CD4-positive, CD25-positive, alpha-beta regulatory T cell (primary cell): ENCODE measurements around the gene PGC. TPM values are rescaled to one million over a fixed set of nuclear protein-coding genes. Genes with fewer than 3 reads are reported as not detected.
A peak's percentile ranks its signal among the peaks of the same experiment; 100 is the strongest.

ENCODE experiments used
- ATAC-seq, 2 donors: fragments of 150-1000 bp; cut with Tn5 transposase; one replicate each; pipeline ENCODE4 v1.10.0; 2021; ENCODE audit warnings: low read depth in 2 of 2, moderate number of reproducible peaks in 2 of 2, moderate library complexity in 1 of 2
- DNase-seq, 3 donors: peaks; one replicate each; pipeline versions ENCODE4 v3.0.0 to v3.0.0-alpha.2; 2012 to 2022; ENCODE audit warnings: mixed read lengths in 1 of 3
- H3K27ac ChIP-seq: one replicate; pipeline ENCODE4 v1.7.0; 2013; ENCODE audit warnings: mild to moderate bottlenecking, low read length; ENCODE audit not compliant: insufficient read depth, poor library complexity, severe bottlenecking
- H3K27me3 ChIP-seq: one replicate; pipeline ENCODE4 v1.7.0; 2013; ENCODE audit warnings: low read length; ENCODE audit not compliant: control insufficient read depth, insufficient read depth
- H3K36me3 ChIP-seq: one replicate; pipeline ENCODE4 v1.7.0; 2013; ENCODE audit warnings: mild to moderate bottlenecking, low read length, moderate library complexity; ENCODE audit not compliant: control insufficient read depth, insufficient read depth
- H3K4me1 ChIP-seq: 2 replicates; pipeline ENCODE4 v1.7.0; 2013; ENCODE audit warnings: mild to moderate bottlenecking, low read length; ENCODE audit not compliant: insufficient read depth, control insufficient read depth, poor library complexity, severe bottlenecking
- H3K4me3 ChIP-seq: one replicate; pipeline ENCODE4 v1.7.0; 2013; ENCODE audit warnings: low read depth, mild to moderate bottlenecking, low read length, moderate library complexity
- H3K9me3 ChIP-seq, 2 experiments: 1 replicate in 1 of 2; 2 replicates in 1 of 2; pipeline ENCODE4 v1.7.0; 2013; ENCODE audit warnings: low read length in 2 of 2, mild to moderate bottlenecking in 1 of 2, moderate library complexity in 1 of 2; ENCODE audit not compliant: control insufficient read depth in 2 of 2
- H3K27ac Mint-ChIP-seq, 3 donors: one replicate each; pipeline ENCODE4 v1.8.0; 2020 to 2022; ENCODE audit warnings: mild to moderate bottlenecking in 3 of 3, mixed read lengths in 3 of 3, moderate library complexity in 2 of 3
- H3K27me3 Mint-ChIP-seq: one replicate; pipeline ENCODE4 v1.8.0; 2022; ENCODE audit warnings: mild to moderate bottlenecking, mixed read lengths
- H3K36me3 Mint-ChIP-seq: one replicate; pipeline ENCODE4 v1.8.0; 2020; ENCODE audit warnings: mixed read lengths
- H3K4me1 Mint-ChIP-seq, 4 donors: one replicate each; pipeline ENCODE4 v1.8.0; 2020 to 2022; ENCODE audit warnings: mixed read lengths in 4 of 4, mild to moderate bottlenecking in 1 of 4
- H3K4me3 Mint-ChIP-seq, 4 donors: one replicate each; pipeline ENCODE4 v1.8.0; 2020 to 2022; ENCODE audit warnings: mild to moderate bottlenecking in 4 of 4, mixed read lengths in 4 of 4, moderate library complexity in 3 of 4
- H3K9me3 Mint-ChIP-seq, 7 donors: one replicate each; pipeline ENCODE4 v1.8.0; 2020 to 2022; ENCODE audit warnings: mixed read lengths in 7 of 7, mild to moderate bottlenecking in 3 of 7, moderate library complexity in 2 of 7
- polyA plus RNA-seq, 4 donors: library from polyadenylated mRNA; unstranded; fragments of 300-500 nt; fragmentation: Illumina TruSeq; gene quantifications; one replicate each; pipeline ENCODE4 v1.2.3, GENCODE V29; 2021
- total RNA-seq: library from RNA; stranded (reverse); gene quantifications from one replicate; pipeline ENCODE4 v1.2.3, GENCODE V29; 2022

The PGC gene
- total and polyA plus RNA-seq, 5 donors from 2014 or later, result not detected

- Histone ChIP-seq H3K36me3 (peaks cover 3% of the 10 kb centered on the region), H3K27me3 (no peaks in the 10 kb centered on the region), H3K4me1 (no peaks in the 10 kb centered on the region), H3K9me3 (no peaks in the 10 kb centered on the region), H3K4me3 (no peak overlapping the region), H3K27ac (no peak overlapping the region)
- Mint-ChIP-seq H3K4me3 (no peak overlapping the region), H3K36me3 (peaks cover 17% of the 10 kb centered on the region), H3K9me3 (no peaks in the 10 kb centered on the region), H3K4me1 (peaks cover 0 to 5% (median 0%) of the 10 kb centered on the region in 4 donors), H3K27ac (no peak overlapping the region), H3K27me3 (no peaks in the 10 kb centered on the region)
- ATAC-seq (no peak), DNase-seq (no peak)
These were observed 55.6 kb downstream of the PGC start for GRCh38 chr6:41691426-41692079.

GRCh38 chr6:41690541-41691330 lies 56.5 kb downstream of the PGC start:
- H3K4me1 Mint-ChIP-seq, result peaks cover 0 to 5% (median 0%) of the 10 kb centered on the region in 4 donors
- no peak overlapping the region for H3K4me3 ChIP-seq
- H3K4me3 Mint-ChIP-seq, result no peak overlapping the region
- H3K27ac ChIP-seq, result no peak overlapping the region
- DNase-seq (no peak), ATAC-seq (no peak)
- no peaks in the 10 kb centered on the region for H3K9me3 ChIP-seq
- H3K27me3 ChIP-seq, result no peaks in the 10 kb centered on the region
- H3K9me3 Mint-ChIP-seq, result no peaks in the 10 kb centered on the region
- H3K36me3 Mint-ChIP-seq, result peaks cover 17% of the 10 kb centered on the region
- no peaks in the 10 kb centered on the region for H3K4me1 ChIP-seq
- no peaks in the 10 kb centered on the region for H3K27me3 Mint-ChIP-seq
- no peak overlapping the region for H3K27ac Mint-ChIP-seq
- H3K36me3 ChIP-seq, result peaks cover 4% of the 10 kb centered on the region

- peak overlapping the region in 1 of 3 donors; percentile 59 for H3K27ac Mint-ChIP-seq
- no peak overlapping the region for H3K4me3 ChIP-seq
- DNase-seq (no peak), ATAC-seq (no peak)
- peaks cover 0 to 5% (median 0%) of the 10 kb centered on the region in 4 donors for H3K4me1 Mint-ChIP-seq
- H3K4me3 Mint-ChIP-seq, result no peak overlapping the region
- no peaks in the 10 kb centered on the region for H3K27me3 ChIP-seq
- peaks cover 8% of the 10 kb centered on the region for H3K36me3 ChIP-seq
- no peaks in the 10 kb centered on the region for H3K9me3 Mint-ChIP-seq
- no peaks in the 10 kb centered on the region for H3K27me3 Mint-ChIP-seq
- no peaks in the 10 kb centered on the region for H3K9me3 ChIP-seq
- no peak overlapping the region for H3K27ac ChIP-seq
- peaks cover 17% of the 10 kb centered on the region for H3K36me3 Mint-ChIP-seq
- no peaks in the 10 kb centered on the region for H3K4me1 ChIP-seq
These were observed 57.8 kb downstream of the PGC start for GRCh38 chr6:41689171-41690008.

GRCh38 chr6:41688256-41688965 lies 58.8 kb downstream of the PGC start:
- Mint-ChIP-seq H3K27ac (peak overlapping the region; percentile 33 to 81 (median 72)), H3K36me3 (peaks cover 17% of the 10 kb centered on the region), H3K4me1 (peaks cover 0 to 7% (median 2%) of the 10 kb centered on the region in 4 donors), H3K4me3 (no peak overlapping the region), H3K27me3 (no peaks in the 10 kb centered on the region), H3K9me3 (no peaks in the 10 kb centered on the region)
- Histone ChIP-seq H3K4me1 (peaks cover 5% of the 10 kb centered on the region), H3K27ac (no peak overlapping the region), H3K27me3 (no peaks in the 10 kb centered on the region), H3K9me3 (no peaks in the 10 kb centered on the region), H3K36me3 (peaks cover 8% of the 10 kb centered on the region), H3K4me3 (no peak overlapping the region)
- no peak for ATAC-seq
- no peak for DNase-seq

- Mint-ChIP-seq H3K4me3 (no peak overlapping the region), H3K36me3 (peaks cover 17% of the 10 kb centered on the region), H3K9me3 (no peaks in the 10 kb centered on the region), H3K27me3 (no peaks in the 10 kb centered on the region), H3K4me1 (peaks cover 0 to 9% (median 4%) of the 10 kb centered on the region in 4 donors), H3K27ac (peak overlapping the region in 2 of 3 donors; percentile 72 to 81)
- ATAC-seq (no peak), DNase-seq (no peak)
- H3K36me3 ChIP-seq, result peaks cover 8% of the 10 kb centered on the region
- H3K4me1 ChIP-seq, result peaks cover 13% of the 10 kb centered on the region
- H3K27ac ChIP-seq, result no peak overlapping the region
- no peaks in the 10 kb centered on the region for H3K27me3 ChIP-seq
- no peaks in the 10 kb centered on the region for H3K9me3 ChIP-seq
- H3K4me3 ChIP-seq, result no peak overlapping the region
These were observed 59.6 kb downstream of the PGC start for GRCh38 chr6:41687501-41688175.

Other genes with a start within 250 kb of the PGC start
- 9.9 TPM for gene FOXP4, start 201.0 kb downstream of the PGC start, total RNA-seq
- gene FOXP4, start 201.0 kb downstream of the PGC start, polyA plus RNA-seq, result under 1 TPM; 0.26 to 0.49 (median 0.33) TPM
- gene MDFI, start 108.9 kb downstream of the PGC start, total RNA-seq, result not detected
- not detected for gene MDFI, start 108.9 kb downstream of the PGC start, polyA plus RNA-seq
- 26.7 TPM for gene TFEB, start 11.8 kb downstream of the PGC start, total RNA-seq
- 10 to 100 TPM in 1 of 4 donors, 1 to 10 TPM in 3; 8.0 to 11.0 (median 8.7) TPM for gene TFEB, start 11.8 kb downstream of the PGC start, polyA plus RNA-seq
- gene FRS3, start 32.5 kb upstream of the PGC start, total RNA-seq, result 6.4 TPM
- gene FRS3, start 32.5 kb upstream of the PGC start, polyA plus RNA-seq, result 1 to 10 TPM; 1.3 to 1.6 (median 1.4) TPM
- not detected for gene PRICKLE4, start 33.4 kb upstream of the PGC start, total RNA-seq
- not detected for gene PRICKLE4, start 33.4 kb upstream of the PGC start, polyA plus RNA-seq
- 102 TPM for gene TOMM6, start 40.3 kb upstream of the PGC start, total RNA-seq
- 100 to 1,000 TPM; 315 to 364 (median 362) TPM for gene TOMM6, start 40.3 kb upstream of the PGC start, polyA plus RNA-seq
- gene USP49, start 148.0 kb upstream of the PGC start, total RNA-seq, result 2.9 TPM
- gene USP49, start 148.0 kb upstream of the PGC start, polyA plus RNA-seq, result 1 to 10 TPM in 1 of 4 donors, under 1 TPM in 3; 0.34 to 1.0 (median 0.47) TPM
- 4.3 TPM for gene MED20, start 173.7 kb upstream of the PGC start, total RNA-seq
- gene MED20, start 173.7 kb upstream of the PGC start, polyA plus RNA-seq, result 1 to 10 TPM; 3.0 to 7.9 (median 6.1) TPM
- gene BYSL, start 174.1 kb upstream of the PGC start, total RNA-seq, result 1.8 TPM
- gene BYSL, start 174.1 kb upstream of the PGC start, polyA plus RNA-seq, result 1 to 10 TPM; 5.0 to 7.6 (median 5.9) TPM
- 319 TPM for gene CCND3, start 194.4 kb upstream of the PGC start, total RNA-seq
- 100 to 1,000 TPM; 246 to 564 (median 389) TPM for gene CCND3, start 194.4 kb upstream of the PGC start, polyA plus RNA-seq